Inflammatory macrophage (primary cell): ENCODE measurements around the gene SPRR5.

ENCODE experiments used
- DNase-seq, 2 donors: peaks; one replicate each; pipeline ENCODE4 v3.0.0-alpha.2; 2020 to 2022

Gene SPRR5

DNA sequence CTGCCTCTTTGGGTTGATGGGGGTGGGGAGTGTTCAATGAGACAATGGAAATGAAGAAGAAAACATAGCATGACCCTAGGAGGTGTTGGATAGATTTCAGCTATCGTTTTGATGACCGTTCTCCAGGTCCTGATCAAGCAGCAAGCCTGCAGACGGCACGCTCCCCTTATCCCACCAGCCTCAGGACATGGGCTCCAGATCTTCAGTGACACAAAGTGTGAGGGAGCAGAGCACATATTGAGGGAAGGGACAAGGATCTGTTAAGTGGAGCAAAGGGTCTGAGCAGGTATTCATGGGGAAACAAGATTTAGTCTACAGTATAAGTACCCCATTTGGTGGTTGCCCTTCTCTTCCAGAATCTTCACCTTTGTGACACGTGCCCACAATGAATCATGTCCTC is 4.7 kb downstream of the SPRR5 start:
- no peak for DNase-seq

DNA sequence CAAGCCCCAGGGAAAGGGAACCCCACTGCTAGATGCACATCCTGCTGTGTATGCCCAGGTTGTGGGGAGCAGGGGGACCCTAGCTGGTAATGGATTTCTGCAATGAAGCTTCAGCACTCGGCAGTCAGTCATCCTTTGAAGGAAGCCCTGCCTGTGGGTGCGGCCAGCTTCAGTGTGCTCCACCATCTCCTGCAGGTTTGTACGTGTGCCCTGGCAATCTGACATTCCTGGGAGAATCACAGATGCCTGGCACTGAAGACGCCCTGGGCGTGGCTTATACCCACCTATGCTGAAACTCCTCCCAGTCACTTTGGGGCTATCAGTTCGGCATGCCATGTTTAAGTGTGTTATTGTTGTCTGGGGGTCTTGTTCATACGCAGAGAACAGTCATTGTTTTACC is 6.8 kb downstream of the SPRR5 start:
- no peak for DNase-seq

- DNase-seq: no peak
These were observed 7.4 kb downstream of the SPRR5 start for GRCh38 chr1:152954436-152954835.

DNA sequence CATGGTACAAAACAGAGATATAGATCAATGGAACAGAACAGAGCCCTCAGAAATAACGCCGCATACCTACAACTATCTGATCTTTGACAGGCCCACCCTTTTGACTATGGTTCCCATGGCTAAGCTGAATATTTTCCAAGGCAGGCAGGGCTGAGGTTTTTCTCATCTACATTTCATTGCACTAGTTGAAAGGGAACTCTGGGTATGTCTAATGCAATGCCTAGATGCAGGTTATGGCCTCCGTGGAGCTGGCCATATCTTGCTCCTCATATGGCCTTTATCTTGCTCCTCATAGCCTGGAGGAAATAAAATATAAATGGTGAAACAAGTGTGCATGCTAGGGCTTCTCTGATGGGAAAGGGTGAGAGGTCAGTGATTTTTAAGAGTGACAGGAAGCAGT is 10.6 kb downstream of the SPRR5 start:
- DNase-seq: no peak

DNA sequence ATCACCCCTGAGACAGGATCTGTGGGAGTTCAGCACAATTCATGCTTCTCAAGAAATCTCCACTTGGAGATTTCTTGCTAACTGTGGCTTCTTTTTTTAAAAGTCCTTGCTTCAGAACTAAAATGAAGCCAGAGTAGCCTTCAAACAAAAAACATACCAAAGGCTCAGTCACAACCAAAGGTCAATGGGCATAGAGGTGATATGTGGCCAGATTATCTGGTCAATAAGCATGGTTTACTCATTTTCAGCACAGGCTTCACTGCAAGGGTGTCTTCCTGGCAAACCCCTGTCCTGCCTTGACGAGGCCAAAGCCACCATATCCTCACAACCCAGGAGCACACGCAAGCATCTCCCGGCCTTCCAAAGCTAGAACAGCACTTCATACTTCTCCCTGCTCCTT is 12.3 kb downstream of the SPRR5 start:
- no peak for DNase-seq

GRCh38 chr1:152959801-152960451 is 12.9 kb downstream of the SPRR5 start:
- no peak for DNase-seq

DNA sequence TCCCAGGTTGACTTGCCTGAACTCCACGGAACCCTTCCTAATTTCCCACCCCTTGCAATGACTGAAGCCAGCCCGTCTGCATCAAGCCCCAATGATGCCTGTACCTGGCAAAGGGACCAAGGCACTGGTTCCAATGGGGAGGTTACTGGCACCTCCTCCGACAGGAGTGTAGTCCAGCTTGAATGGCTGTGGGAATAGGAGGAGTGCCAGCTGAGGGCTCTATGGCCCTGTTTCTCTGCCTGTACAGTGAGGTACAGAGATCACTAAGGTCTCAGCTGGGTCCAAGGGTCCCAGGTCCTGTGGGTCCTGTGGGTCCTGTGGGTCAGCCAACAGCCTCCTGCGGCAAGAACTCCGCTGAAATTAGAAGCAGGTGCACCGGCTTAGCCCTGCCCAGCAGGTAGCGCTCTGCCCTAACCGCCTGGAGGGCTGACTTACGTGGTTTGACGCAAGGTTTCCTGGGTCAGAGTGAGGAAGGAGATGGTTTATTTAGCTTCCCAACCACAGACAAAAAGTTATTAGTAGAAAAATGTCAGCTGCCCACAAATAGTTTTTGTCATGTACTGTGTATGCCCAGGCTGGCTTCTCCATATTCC is 13.5 kb downstream of the SPRR5 start:
- no peak for DNase-seq

DNA sequence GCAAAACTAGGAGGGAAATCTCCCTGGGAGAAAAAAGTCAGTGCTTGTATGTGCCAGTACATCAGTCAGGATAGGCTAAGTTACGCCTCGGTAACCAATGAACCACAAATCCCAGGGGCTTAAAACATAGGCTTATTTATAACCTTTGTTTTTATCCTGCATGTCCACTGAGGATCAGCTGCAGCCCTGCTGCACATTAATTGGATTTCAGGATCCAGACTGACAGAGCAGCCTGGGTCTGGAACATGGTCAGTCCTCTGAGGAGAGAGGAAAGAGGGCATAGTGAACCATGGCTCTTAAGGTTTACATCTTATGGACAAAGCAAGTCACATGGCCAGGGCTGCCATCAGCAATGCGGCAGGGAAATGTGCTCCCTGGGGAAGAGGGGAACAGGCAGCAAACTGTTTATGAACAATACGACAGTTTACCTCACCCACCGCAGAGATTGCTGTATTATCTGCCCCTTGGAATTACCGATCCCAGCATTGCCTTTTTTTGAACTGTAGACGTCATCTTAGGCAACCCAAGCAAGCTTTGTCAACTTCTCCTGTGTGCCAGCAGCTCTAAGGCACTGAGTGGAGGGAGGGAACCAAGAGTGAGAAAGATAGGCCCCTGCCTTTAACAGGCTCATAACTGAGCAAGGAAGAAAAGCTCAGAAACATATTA is 14.4 kb downstream of the SPRR5 start:
- DNase-seq: no peak

DNA sequence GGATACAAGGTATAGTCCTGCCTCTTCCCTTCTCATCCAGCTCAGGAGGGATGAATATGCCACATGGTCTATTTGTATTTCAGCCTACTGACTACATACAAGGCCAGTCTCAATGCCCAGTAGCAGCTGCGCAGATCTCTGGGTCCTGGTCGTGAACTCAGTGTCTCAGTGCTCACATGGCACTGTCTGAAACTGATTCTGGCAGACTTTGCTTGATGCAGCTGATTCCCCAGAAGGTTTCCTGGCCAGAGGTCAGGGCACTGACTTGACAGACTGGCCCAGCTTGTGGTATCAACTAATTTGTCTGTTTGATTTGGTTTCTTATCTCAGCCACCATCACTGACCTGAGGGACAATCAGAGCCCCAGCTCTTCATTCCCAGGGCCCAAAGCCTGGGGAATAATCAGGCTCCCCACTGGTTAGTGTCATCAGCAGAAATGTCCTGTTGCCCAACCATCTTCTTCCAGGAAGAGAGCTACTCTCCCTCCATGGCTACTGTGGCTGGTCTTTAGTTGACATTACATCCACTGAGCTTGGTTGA is 15.9 kb downstream of the SPRR5 start:
- no peak for DNase-seq

GRCh38 chr1:152964536-152964935 is 17.5 kb downstream of the SPRR5 start:
- no peak for DNase-seq

- no peak for DNase-seq
These were observed 18.8 kb downstream of the SPRR5 start for GRCh38 chr1:152965853-152966252.

GRCh38 chr1:152967201-152967600 is 20.2 kb downstream of the SPRR5 start:
- no peak for DNase-seq

DNA sequence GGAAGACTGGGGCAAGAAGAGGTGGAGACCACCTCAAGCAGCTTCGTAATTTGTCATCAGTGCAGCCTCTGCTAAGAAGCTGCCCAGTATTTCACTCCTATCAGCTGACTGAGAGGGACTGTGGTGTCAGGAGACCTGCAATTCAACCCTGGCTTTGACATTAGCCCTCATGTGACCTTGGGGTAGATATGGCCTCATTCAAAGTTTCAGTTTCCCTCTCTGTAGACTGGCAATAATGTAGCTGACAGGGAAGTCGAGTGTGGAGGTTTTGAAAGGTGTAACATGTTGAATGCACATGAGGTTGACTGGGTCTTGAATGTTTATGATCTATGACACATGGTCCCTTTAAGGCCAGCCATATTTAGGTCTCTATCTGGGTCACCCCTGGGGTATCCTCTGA is 21.2 kb downstream of the SPRR5 start:
- DNase-seq: peak; percentile 16 to 21

GRCh38 chr1:152969036-152969435 is 22.0 kb downstream of the SPRR5 start:
- DNase-seq: no peak

DNA sequence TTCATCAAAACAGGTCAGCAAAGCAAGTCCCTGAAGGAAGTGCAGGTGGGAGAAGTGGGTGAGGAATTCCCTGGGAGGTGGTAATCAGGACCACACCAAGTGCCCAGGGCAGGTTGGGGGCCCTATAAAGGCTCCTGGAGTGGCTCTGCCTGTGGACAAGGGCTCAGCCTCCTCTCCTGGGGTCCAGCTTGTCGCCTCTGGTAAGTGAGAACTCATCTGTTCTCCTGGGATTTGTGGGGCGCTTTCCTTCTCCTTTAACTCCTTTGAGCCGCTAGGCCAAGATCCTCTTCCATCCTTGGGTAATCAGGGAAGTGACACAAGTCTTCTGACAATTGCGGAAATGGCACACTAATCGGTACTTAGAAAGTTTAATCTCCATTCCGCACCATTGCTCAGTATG is 23.5 kb downstream of the SPRR5 start, which contains the start of gene SPRR4:
SPRR4 (plus strand) TSS at position 154 of the 400 bp plus-strand sequence. CDS start 1,243 bp downstream, outside the sequence.
- no peak for DNase-seq

DNA sequence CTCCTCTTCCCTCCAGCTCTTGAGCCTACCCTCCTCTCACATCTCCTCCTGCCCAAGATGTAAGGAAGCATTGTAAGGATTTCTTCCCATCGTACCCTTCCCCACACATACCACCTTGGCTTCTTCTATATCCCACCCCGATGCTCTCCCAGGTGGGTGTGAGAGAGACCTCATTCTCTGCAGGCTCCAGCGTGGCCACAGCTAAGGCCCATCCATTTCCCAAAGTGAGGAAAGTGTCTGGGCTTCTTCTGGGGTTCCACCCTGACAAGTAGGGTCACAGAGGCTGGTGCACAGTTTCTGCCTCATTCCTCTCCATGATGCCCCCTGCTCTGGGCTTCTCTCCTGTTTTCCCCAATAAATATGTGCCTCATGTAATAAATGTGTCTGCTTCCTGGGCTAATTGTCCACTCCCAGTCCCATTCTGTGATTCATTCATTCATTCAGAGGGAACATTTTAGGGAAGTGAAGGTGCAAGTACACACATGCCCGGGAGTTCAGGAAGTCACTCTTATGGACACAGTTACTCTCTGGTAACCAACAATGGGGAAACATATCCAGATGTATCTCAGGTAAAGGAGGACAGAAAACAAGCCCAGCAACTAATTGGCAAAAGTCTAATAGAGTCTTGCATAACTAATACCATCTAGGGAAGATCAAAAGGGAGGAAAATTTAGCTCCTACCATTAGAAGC is 25.3 kb downstream of the SPRR5 start:
- DNase-seq: no peak

- DNase-seq: no peak
These were observed 29.7 kb downstream of the SPRR5 start for GRCh38 chr1:152976688-152977087.

GRCh38 chr1:152977614-152978013 is 30.6 kb downstream of the SPRR5 start:
- no peak for DNase-seq

DNA sequence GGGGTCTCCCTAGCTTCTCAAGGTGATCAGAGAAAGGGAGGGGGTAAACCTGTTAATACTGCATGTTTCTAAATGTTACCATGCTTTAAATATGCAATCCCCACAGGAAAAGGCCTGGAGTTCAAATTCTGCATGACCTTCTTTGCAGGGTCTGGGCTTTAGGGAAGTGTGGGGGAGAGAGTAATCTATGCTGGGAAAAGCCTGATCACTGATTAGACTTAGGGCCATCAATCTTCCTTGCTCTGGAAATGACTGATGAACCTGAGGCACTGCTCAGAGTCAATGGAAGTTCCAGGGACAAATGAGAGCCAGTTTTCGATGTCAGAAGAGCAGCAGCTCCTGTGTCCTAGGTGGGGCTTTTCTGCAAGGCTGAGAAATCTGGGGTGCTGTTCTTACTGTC is 33.7 kb downstream of the SPRR5 start:
- DNase-seq: no peak

DNA sequence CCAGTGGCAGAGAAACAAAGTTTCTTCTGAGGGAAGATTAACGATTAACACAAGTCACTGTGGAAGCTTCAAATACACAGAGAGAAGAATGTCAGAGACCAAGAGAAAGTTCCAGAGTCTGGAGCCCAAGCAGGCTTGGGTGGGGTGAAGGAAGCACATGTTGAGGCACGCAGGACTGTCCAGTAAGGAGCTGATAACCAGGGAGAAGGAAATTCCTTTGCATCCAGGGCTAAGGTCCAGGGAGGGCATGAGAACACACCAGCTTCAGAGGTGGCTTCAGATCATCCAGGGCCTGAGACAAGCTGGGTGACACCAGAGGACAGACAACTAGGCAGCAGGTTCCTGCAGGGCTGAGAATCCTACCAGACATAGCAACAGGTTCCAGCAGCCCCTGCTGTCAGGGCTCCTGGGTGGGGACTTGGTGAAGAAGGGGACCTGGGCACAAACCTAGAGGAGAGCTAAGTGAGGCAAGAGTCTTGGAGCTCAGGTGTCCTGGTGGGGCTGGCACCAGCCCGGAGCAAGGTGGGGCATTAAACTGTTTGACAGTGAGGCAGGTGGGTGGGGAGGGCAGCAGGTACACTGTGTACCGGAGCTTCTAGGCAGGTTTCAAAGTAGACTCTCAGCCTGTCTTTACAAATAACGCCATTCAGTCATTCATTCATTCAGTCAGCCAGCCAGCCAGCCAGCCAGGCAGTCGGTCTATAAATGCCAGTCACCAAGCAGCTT is 34.3 kb downstream of the SPRR5 start:
- DNase-seq: no peak

DNA sequence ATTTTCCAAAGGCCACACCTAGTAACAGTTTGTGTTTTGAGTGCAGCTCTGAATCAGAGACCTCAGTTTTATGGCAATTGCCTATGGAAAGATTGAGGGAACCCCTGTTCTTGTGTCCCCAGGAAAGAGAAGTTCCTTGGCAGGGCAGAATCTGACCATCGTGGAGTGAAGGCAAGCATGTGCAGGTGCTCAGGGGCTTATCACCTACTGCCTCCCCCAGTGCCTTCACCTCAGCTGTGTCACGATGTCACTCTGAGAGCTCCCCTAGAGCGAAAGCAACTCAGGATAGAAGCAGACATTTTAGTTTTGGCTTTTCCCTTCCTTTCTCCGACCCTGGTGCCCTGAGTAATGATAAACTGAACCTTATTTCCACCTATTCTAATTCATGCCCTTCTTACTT is 35.1 kb downstream of the SPRR5 start:
- no peak for DNase-seq

- DNase-seq: no peak
These were observed 36.2 kb downstream of the SPRR5 start for GRCh38 chr1:152983234-152983633.

DNA sequence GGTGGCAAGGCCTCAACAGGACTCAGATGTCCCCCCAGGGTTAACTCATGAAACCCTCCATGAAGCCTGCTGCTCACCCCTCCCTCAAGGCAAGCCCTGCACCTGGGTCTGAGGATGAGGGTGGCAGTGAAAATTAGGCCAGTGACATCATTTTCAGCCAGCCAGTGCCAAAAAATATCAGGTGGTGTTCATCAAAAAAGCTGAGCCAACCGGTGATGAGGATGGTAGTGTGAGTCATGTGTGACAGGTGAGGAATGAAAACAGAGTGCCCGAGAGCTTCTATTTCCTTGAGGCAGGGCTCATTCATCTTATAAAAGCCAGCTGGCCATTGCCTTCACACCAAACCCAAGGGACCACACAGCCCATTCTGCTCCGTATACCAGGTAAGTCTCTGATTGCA is 36.7 kb downstream of the SPRR5 start, which contains the start of gene SPRR1A:
SPRR1A (plus strand) TSS at position 339 of the 400 bp plus-strand sequence. CDS start 1,150 bp downstream, outside the sequence.
- no peak for DNase-seq
